Memory B cell (primary cell): Measurements from ENCODE around the gene RABL2B.
"Not testable (repeated sequence)": the region's sequence is repeated elsewhere in the genome, so short reads cannot be mapped to it uniquely, and the experiment has no call there.

Experiments used
- ATAC-seq: fragments of 150-1000 bp; cut with Tn5 transposase; 2 replicates; pipeline ENCODE4 v1.10.0; 2021; ENCODE audit warnings: low read depth, mild to moderate bottlenecking, moderate library complexity
- DNase-seq, 2 donors: peaks; one replicate each; pipeline ENCODE4 v3.0.0; 2022; ENCODE audit warnings: low spot score in 2 of 2
- H3K27ac Mint-ChIP-seq: one replicate; pipeline ENCODE4 v1.8.0; 2022; ENCODE audit warnings: mild to moderate bottlenecking, moderate library complexity, mixed read lengths
- H3K27me3 Mint-ChIP-seq: one replicate; pipeline ENCODE4 v1.8.0; 2022; ENCODE audit warnings: mixed read lengths
- H3K36me3 Mint-ChIP-seq: one replicate; pipeline ENCODE4 v1.8.0; 2022; ENCODE audit warnings: mild to moderate bottlenecking, mixed read lengths
- H3K4me1 Mint-ChIP-seq: one replicate; pipeline ENCODE4 v1.8.0; 2022; ENCODE audit warnings: mixed read lengths
- H3K4me3 Mint-ChIP-seq: one replicate; pipeline ENCODE4 v1.8.0; 2022; ENCODE audit warnings: mild to moderate bottlenecking, moderate library complexity, mixed read lengths
- H3K9me3 Mint-ChIP-seq: one replicate; pipeline ENCODE4 v1.8.0; 2022; ENCODE audit warnings: mixed read lengths

The RABL2B gene

GRCh38 chr22:50749302-50750074 lies 33.9 kb downstream of the RABL2B start:
- H3K27me3 Mint-ChIP-seq, H3K4me3 Mint-ChIP-seq, ATAC-seq, DNase-seq, H3K9me3 Mint-ChIP-seq, H3K36me3 Mint-ChIP-seq, H3K27ac Mint-ChIP-seq, H3K4me1 Mint-ChIP-seq: not testable (repeated sequence)

- not testable (repeated sequence) for ATAC-seq, H3K4me3 Mint-ChIP-seq, H3K27ac Mint-ChIP-seq, H3K9me3 Mint-ChIP-seq, H3K27me3 Mint-ChIP-seq, H3K36me3 Mint-ChIP-seq, DNase-seq, H3K4me1 Mint-ChIP-seq
Observed at GRCh38 chr22:50748630-50749029, 34.8 kb downstream of the RABL2B start.

DNA sequence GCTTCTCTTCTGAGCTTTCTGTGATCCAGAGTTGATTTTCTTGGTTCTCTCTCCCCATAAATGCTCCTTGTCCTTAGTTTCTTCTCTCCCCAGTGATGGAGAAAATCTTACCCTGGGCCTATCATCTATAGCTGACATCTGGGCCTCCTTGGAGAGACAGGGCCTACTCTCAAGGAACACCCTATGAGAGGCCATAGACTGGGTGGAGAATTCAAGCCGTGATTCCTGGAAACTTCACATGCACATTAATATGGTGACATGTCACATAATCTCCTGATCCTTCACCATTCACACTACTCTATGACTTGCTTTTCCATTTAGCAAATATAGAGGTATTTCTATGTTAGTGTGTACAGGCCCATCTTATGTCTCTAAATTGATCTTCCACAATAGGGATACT lies 35.9 kb downstream of the RABL2B start:
- H3K36me3 Mint-ChIP-seq: not testable (repeated sequence)

GRCh38 chr22:50744424-50744823 lies 39.0 kb downstream of the RABL2B start:
- H3K27ac Mint-ChIP-seq, H3K4me1 Mint-ChIP-seq, H3K27me3 Mint-ChIP-seq, DNase-seq, H3K4me3 Mint-ChIP-seq, H3K9me3 Mint-ChIP-seq, H3K36me3 Mint-ChIP-seq, ATAC-seq: not testable (repeated sequence)

More for the DNA sequence above, 35.9 kb downstream of the RABL2B start:
- H3K4me1 Mint-ChIP-seq, ATAC-seq, H3K27me3 Mint-ChIP-seq, H3K9me3 Mint-ChIP-seq, H3K4me3 Mint-ChIP-seq, DNase-seq, H3K27ac Mint-ChIP-seq: not testable (repeated sequence)

GRCh38 chr22:50740714-50741113 lies 42.7 kb downstream of the RABL2B start:
- not testable (repeated sequence) for H3K27ac Mint-ChIP-seq, ATAC-seq, H3K4me1 Mint-ChIP-seq, H3K36me3 Mint-ChIP-seq, H3K9me3 Mint-ChIP-seq, H3K4me3 Mint-ChIP-seq
- H3K27me3 Mint-ChIP-seq: peaks cover 21% of the 10 kb centered on the region
- peak in 1 of 2 donors; percentile 4 for DNase-seq

DNA sequence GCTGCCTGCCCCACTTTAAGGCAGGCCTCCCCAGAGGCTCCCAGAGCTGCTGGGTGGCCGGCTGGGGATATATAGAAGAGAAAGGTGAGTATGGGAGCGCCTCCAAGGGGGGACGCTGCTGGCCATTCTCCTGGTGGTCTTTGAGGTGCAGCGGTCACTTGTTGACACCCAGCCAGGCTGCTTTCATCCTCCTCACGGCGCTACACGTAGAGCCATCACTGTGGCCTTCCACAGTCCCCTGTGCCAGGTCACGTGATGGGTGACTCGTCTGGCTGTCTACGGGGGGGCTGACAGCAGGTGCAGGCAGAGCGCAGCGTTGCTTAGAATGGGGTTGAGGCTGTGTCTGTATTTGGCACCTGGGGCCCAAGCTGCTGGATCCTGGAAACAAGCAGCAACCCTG lies 43.5 kb downstream of the RABL2B start:
- no peak overlapping the region for H3K4me3 Mint-ChIP-seq
- ATAC-seq: no peak
- DNase-seq: peak in 1 of 2 donors; percentile 7
- H3K4me1 Mint-ChIP-seq: no peaks in the 10 kb centered on the region
- peaks cover 28% of the 10 kb centered on the region for H3K27me3 Mint-ChIP-seq
- H3K36me3 Mint-ChIP-seq: no peaks in the 10 kb centered on the region
- H3K27ac Mint-ChIP-seq: no peak overlapping the region
- H3K9me3 Mint-ChIP-seq: no peaks in the 10 kb centered on the region

DNA sequence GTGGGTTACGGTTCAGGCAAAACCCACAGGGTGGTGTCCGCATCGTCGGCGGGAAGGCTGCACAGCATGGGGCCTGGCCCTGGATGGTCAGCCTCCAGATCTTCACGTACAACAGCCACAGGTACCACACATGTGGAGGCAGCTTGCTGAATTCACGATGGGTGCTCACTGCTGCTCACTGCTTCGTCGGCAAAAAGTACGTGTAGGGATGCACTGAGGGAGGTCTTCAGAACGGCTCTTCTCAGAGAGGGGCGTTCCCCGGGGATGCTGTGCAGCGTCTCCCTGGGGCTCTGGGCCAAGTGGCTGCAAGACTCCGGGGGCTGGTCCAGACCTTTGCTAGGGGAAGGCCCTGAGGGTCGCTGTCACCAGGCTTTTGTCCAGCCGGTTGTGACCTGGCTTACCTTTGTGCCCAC lies 44.2 kb downstream of the RABL2B start:
- no peaks in the 10 kb centered on the region for H3K36me3 Mint-ChIP-seq
- no peak overlapping the region for H3K4me3 Mint-ChIP-seq
- ATAC-seq (no peak), DNase-seq (peak in 1 of 2 donors; percentile 5)
- no peaks in the 10 kb centered on the region for H3K4me1 Mint-ChIP-seq
- peaks cover 28% of the 10 kb centered on the region for H3K27me3 Mint-ChIP-seq
- H3K9me3 Mint-ChIP-seq: no peaks in the 10 kb centered on the region
- H3K27ac Mint-ChIP-seq: no peak overlapping the region

DNA sequence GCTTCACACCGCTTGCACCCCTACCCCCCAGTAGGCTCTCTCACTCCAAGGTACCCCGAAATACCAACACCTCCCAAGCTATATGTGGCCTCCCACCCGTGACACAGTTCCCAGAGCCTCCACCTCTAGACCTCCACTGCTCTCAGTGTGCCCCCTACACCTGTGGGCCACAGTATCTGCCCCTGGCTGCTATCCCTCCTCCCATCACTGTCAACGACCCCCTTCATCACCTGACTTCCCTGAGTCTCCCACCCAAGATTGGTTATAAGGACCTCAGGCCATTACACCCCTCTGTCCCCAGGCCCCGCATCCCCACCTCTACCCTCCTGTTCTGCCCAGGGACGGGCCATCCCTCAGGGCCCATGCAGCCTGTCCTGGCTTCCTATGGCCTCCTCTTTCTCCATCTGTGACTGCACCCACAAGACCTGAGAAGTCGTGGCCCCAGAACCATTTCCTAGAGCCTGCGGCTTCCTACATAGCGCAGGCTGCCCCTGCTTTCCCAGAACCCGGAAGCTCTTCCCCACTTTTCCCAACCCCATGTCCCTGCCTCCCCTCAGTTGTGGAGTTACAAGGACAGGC lies 44.7 kb downstream of the RABL2B start:
- Mint-ChIP-seq H3K4me1 (no peaks in the 10 kb centered on the region), H3K27ac (no peak overlapping the region), H3K9me3 (no peaks in the 10 kb centered on the region), H3K36me3 (no peaks in the 10 kb centered on the region), H3K27me3 (peaks cover 26% of the 10 kb centered on the region), H3K4me3 (no peak overlapping the region)
- DNase-seq: peak in 1 of 2 donors; percentile 6
- no peak for ATAC-seq

GRCh38 chr22:50737728-50738648 lies 45.4 kb downstream of the RABL2B start, which contains the start of gene ACR:
Gene ACR, plus strand, starts transcription at chr22:50738204. Its CDS starts 32 bp downstream, at chr22:50738236.
- DNase-seq (no peak), ATAC-seq (no peak)
- H3K4me1 Mint-ChIP-seq: no peaks in the 10 kb centered on the region
- H3K4me3 Mint-ChIP-seq: no peak within 1 kb of the TSS
- no peaks in the 10 kb centered on the region for H3K9me3 Mint-ChIP-seq
- H3K27ac Mint-ChIP-seq: no peak within 1 kb of the TSS
- H3K27me3 Mint-ChIP-seq: peaks cover 28% of the 10 kb centered on the region
- no peaks in the 10 kb centered on the region for H3K36me3 Mint-ChIP-seq

DNA sequence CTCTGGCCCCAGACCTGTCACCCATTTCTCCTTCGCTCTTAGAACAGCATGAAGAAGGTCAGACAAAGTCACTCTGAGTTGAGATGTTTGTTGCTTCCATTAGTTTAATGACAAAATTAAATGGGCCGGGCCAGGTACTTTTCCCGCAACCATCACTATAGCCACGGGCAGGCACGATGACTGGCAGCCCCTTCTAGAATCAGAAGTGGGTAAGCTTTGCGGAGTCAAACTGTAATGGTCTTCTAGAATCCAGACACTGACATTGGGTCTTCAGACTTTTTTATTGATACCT lies 47.8 kb downstream of the RABL2B start:
- Mint-ChIP-seq H3K9me3 (no peaks in the 10 kb centered on the region), H3K27me3 (peaks cover 33% of the 10 kb centered on the region), H3K4me1 (peaks cover 6% of the 10 kb centered on the region), H3K36me3 (no peaks in the 10 kb centered on the region), H3K4me3 (no peak overlapping the region), H3K27ac (no peak overlapping the region)
- ATAC-seq: no peak
- DNase-seq: no peak

DNA sequence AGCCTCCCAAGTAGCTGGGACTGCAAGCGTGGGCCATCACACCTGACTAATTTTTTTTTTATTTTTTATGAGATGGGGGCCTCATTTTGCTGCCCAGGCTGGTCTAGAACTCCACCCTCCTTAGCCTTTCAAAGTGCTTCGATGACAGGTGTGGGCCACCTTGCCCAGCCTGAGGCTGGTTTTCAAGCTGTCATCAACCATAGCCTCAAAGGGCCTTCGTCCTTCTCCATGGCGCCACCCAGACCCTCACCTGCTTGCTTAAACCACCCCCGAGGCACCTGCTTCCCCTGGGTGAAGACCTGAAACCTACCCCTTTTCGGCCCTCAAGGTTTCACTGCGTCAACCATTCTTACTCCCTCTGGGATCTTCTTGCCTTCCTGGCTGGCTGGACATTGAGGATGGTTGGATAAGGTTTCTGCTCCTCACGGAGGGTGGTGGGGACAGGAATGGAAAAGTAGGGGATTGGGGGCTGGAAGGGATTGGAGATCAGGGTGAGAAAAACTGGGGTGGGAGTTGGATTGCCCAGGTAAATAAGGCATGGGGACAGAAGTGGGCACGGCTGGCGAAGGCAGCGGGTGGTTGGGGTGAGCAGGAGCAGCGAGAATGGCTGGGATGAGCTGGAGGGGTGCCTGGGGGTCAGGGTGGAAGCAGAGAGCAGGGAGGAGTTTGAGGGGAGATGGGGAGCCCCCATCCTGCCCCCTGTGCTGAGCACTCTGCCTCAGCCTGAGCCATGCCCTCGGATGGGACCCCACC lies 48.3 kb downstream of the RABL2B start:
- Mint-ChIP-seq H3K4me3 (no peak overlapping the region), H3K4me1 (peaks cover 6% of the 10 kb centered on the region), H3K36me3 (no peaks in the 10 kb centered on the region), H3K27me3 (peaks cover 31% of the 10 kb centered on the region), H3K27ac (no peak overlapping the region), H3K9me3 (no peaks in the 10 kb centered on the region)
- DNase-seq (no peak), ATAC-seq (no peak)

GRCh38 chr22:50734343-50734771 lies 49.1 kb downstream of the RABL2B start:
- Mint-ChIP-seq H3K4me1 (peaks cover 10% of the 10 kb centered on the region), H3K27me3 (peaks cover 31% of the 10 kb centered on the region), H3K4me3 (no peak overlapping the region), H3K36me3 (no peaks in the 10 kb centered on the region), H3K9me3 (no peaks in the 10 kb centered on the region), H3K27ac (no peak overlapping the region)
- no peak for DNase-seq
- ATAC-seq: no peak

GRCh38 chr22:50733521-50734342 lies 49.7 kb downstream of the RABL2B start:
- Mint-ChIP-seq H3K9me3 (no peaks in the 10 kb centered on the region), H3K27me3 (peaks cover 25% of the 10 kb centered on the region), H3K4me1 (peaks cover 13% of the 10 kb centered on the region), H3K4me3 (no peak overlapping the region), H3K27ac (no peak overlapping the region), H3K36me3 (no peaks in the 10 kb centered on the region)
- DNase-seq: no peak
- no peak for ATAC-seq
